Fibroblast of pulmonary artery (primary cell): ENCODE measurements around the gene FNIP2.

ENCODE experiments used
- DNase-seq: peaks from one replicate; pipeline ENCODE4 v3.0.0-alpha.2; 2010; ENCODE audit warnings: low read depth
- H3K4me3 ChIP-seq: replicated peaks from 2 replicates; pipeline ENCODE4 v1.5.1; 2011; ENCODE audit warnings: low read depth, mild to moderate bottlenecking, control low read depth, low read length, moderate library complexity
- TF ChIP-seq, protein P1 (sequence below): IDR thresholded peaks from 2 replicates; pipeline ENCODE4 v1.5.1; 2011; ENCODE audit warnings: mild to moderate bottlenecking, control low read depth, low read length, inconsistent platforms; ENCODE audit errors: missing control alignments

The FNIP2 gene

DNA sequence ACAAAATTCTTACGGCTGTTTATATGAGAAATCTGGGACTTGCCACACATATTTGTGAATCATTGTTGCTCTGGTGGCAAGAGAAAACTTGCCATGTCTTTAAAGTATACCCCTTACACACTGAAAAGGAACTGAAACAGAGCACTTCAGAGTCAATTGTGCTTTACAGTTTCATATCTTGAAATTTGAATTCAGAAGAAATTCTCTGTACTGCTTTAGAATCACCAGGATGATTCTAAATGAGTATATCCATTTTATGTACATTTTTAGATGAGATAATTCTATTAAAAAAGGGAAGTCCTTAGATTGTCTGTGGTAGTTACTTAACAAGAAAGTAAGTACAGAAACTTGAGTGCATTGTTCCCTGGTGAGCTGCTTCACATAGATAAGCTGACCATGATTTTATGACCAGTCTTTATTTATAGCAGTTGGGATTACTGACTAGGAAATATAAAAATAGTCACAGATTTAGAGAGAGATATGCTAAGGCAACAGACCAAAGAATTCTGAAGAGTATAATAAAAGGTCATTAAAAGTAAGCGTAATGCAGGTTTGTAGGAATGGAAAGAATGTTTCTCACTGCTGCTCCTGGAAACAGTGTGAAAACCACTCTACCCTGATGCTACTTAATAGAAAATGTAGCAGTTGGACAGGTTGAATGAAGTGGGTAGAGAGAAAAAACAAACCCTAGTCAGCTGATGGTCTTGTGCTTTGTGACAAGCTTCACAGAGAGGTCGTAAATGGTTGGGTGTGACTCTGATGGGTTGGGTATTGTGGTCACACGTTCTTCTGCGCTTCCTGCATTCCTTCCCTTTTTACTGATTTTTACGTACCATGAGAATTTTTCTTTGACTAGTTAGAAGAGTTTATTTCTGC lies 41.0 kb downstream of the FNIP2 start:
- peak; percentile 88 for DNase-seq
- TF ChIP-seq, protein P1, sequence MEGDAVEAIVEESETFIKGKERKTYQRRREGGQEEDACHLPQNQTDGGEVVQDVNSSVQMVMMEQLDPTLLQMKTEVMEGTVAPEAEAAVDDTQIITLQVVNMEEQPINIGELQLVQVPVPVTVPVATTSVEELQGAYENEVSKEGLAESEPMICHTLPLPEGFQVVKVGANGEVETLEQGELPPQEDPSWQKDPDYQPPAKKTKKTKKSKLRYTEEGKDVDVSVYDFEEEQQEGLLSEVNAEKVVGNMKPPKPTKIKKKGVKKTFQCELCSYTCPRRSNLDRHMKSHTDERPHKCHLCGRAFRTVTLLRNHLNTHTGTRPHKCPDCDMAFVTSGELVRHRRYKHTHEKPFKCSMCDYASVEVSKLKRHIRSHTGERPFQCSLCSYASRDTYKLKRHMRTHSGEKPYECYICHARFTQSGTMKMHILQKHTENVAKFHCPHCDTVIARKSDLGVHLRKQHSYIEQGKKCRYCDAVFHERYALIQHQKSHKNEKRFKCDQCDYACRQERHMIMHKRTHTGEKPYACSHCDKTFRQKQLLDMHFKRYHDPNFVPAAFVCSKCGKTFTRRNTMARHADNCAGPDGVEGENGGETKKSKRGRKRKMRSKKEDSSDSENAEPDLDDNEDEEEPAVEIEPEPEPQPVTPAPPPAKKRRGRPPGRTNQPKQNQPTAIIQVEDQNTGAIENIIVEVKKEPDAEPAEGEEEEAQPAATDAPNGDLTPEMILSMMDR = no peak
- H3K4me3 ChIP-seq = peak overlapping the region; percentile 0

DNA sequence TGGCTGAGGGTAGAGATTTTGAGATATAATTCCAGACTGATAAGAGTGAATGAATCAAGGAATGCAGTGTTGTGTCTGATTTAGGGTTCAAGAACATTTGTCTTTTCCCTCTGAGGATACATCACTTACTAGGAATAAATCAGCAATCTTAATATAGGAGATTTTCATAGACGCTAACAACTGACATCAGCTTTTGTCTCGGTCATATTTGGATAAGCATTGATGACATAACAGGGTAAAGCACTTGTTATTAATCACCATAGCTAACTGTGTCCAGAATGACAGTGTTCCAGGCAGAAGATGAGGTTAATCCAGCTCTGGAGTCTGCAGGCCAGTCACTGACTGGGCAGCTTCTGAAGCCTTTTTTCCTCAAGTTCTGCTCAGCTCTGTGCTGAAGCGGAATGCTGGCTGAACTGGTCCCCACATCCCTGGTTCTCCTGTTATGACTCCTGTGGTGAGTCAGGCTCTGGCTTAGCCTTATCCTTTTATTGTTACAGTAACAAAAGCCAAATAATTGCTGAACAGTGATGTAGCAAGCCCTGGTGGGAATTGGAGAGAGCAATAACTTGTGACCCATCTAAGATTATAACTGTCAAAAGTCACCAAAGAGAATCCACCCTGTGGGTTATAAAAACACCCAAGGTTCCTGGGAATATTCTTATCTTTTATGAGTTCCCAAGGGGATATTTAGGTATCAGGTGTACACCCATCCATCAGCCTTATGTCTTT lies 41.8 kb downstream of the FNIP2 start:
- H3K4me3 ChIP-seq = peak overlapping the region; percentile 0
- peak; percentile 96 for DNase-seq
- TF ChIP-seq, protein P1 = no peak

DNA sequence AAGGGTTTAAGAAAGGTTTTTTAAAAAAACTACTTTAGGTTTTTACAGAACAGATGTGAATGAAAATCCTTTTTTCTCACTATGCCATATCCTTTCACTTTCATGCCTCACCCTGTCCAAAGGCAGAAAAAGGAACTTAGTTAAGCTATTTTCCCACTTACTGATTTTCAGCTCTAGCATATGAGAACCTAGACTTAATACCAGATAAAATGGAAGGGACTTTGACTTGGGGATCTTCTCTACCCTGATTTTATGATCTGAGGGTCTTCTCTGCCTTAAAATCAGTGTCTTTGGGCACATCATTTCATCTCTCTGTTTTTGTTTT lies 42.4 kb downstream of the FNIP2 start:
- TF ChIP-seq, protein P1 = no peak
- no peak overlapping the region for H3K4me3 ChIP-seq
- DNase-seq = no peak

DNA sequence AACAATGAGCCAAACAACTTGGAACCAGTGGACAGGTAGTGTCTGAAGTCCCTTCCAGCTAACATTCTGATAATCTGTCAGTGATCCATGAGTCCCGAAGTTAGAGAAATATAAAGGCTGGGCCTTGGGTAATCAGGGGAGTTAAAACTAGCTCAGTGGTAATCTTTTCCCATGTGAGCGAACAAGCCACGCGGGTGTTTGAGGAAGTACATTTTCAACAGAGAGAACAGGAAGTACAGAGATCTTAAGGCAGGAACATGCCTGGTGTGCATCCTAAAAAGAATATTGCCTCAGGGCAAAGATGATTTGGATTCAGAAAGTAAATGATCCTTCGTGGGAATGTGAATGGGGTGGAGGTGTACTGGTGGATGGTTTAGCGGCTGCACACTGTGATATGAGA lies 42.9 kb downstream of the FNIP2 start:
- peak; percentile 46 for DNase-seq
- TF ChIP-seq, protein P1 = no peak
- H3K4me3 ChIP-seq = no peak overlapping the region

DNA sequence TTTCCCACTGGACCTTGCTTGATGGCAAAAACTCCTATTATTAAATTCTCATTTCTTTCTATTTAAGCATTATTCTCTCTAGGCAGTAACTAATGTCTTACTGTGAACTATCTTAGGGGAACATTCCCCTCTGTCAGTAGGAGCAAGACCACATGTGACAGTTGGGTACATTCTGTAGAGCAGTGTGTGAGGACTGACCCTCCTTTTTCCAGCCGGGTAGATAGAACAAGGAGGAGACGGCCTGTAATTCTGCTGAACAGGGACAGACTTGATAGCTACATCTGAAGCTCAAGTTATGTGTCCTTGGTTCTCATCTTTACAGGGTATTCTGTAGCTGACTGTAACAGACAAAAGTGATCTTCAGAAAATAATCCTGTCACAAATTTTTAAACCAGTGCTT lies 43.3 kb downstream of the FNIP2 start:
- TF ChIP-seq, protein P1 = no peak
- no peak for DNase-seq

DNA sequence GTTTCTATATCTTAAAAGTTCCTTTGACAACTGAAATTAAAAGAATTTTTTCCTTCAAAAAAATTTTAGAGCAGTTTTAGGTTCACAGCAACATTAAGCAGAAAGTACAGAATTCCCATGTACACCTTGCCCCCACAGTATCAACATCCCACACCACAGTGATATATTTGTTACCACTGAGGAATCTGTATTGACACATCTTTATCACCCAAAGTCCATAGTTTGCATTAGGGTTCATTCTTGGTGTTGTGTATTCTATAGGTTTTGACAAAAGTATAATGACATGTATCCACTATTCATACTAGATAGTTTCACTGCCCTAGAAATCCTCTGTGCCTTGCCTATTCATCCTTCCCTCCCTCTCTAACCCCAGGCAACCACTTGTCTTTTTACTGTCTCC lies 43.7 kb downstream of the FNIP2 start:
- H3K4me3 ChIP-seq = no peak overlapping the region
- TF ChIP-seq, protein P1 = no peak
- no peak for DNase-seq

More for the DNA sequence above, 43.3 kb downstream of the FNIP2 start:
- no peak overlapping the region for H3K4me3 ChIP-seq

DNA sequence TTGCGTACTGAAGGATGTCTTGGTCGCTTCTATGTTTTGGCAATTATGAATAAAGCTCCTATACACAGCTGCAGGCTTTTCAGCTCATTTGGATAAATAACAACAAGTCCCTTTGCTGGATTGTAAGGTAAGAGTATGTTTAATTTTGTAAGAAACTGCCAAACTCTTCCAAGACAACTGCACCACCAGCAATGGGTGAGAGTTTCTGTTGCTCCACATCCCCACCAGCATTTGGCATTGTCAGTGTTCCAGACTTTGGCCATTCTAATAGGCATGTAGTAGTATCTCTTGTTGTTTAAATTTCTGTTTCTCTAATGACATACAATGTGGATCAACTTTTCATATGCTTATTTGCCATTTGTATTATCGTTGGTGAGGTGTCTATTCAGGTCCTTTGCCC lies 44.3 kb downstream of the FNIP2 start:
- DNase-seq = no peak
- no peak overlapping the region for H3K4me3 ChIP-seq
- TF ChIP-seq, protein P1 = no peak
